GM15510 (cell line): ENCODE data around the gene AGBL3.

Experiments
- POLR2A ChIP-seq: IDR thresholded peaks from 3 replicates; pipeline ENCODE4 v1.6.1; 2011; ENCODE audit warnings: borderline replicate concordance; ENCODE audit not compliant: insufficient read length; ENCODE audit errors: extremely low read depth

Gene AGBL3

GRCh38 chr7:135147899-135148721 lies 161.8 kb downstream of the AGBL3 start, which contains the start of gene TMEM140:
TSS of gene TMEM140 (plus strand) at chr7:135148072. CDS start at chr7:135164442, 16,370 bp downstream.
- TF ChIP-seq POLR2A = peak; percentile 54

GRCh38 chr7:135150072-135150782 lies 163.9 kb downstream of the AGBL3 start:
- no peak for TF ChIP-seq POLR2A

GRCh38 chr7:135151132-135151531 lies 164.8 kb downstream of the AGBL3 start:
- no peak for TF ChIP-seq POLR2A

- no peak for TF ChIP-seq POLR2A
Measured at GRCh38 chr7:135151533-135151932, 165.2 kb downstream of the AGBL3 start.

GRCh38 chr7:135152442-135152841 lies 166.1 kb downstream of the AGBL3 start:
- no peak for TF ChIP-seq POLR2A

- TF ChIP-seq POLR2A = no peak
Measured at GRCh38 chr7:135154734-135155133, 168.4 kb downstream of the AGBL3 start.

GRCh38 chr7:135156290-135156689 lies 170.0 kb downstream of the AGBL3 start:
- TF ChIP-seq POLR2A = no peak

- TF ChIP-seq POLR2A = no peak
Measured at GRCh38 chr7:135158141-135158655, 171.9 kb downstream of the AGBL3 start.

GRCh38 chr7:135158874-135159273 lies 172.6 kb downstream of the AGBL3 start:
- TF ChIP-seq POLR2A = no peak

GRCh38 chr7:135159359-135160085 lies 173.2 kb downstream of the AGBL3 start:
- TF ChIP-seq POLR2A = no peak

- no peak for TF ChIP-seq POLR2A
Measured at GRCh38 chr7:135160098-135160857, 174.0 kb downstream of the AGBL3 start.

- TF ChIP-seq POLR2A = no peak
Measured at GRCh38 chr7:135160858-135161653, 174.7 kb downstream of the AGBL3 start.

GRCh38 chr7:135161669-135162068 lies 175.4 kb downstream of the AGBL3 start:
- peak; percentile 10 for TF ChIP-seq POLR2A
